ENCODE data around the gene LRPAP1. TPM values are rescaled to one million over a fixed set of nuclear protein-coding genes. Genes with fewer than 3 reads are reported as not detected.

LRPAP1 gene
- total and polyA plus RNA-seq, 2 experiments from 2014 or later = 63.0 to 82.5 TPM

- TF ChIP-seq REST (IDR thresholded peaks at IDR 0.05; ENCODE audit: unreplicated experiment) (no peak), CTCF (conservative IDR thresholded peaks at IDR 0.05; ENCODE audit: low read depth in 2 of 2) (no peak), ZNF114 (CRISPR knock-in tag; IDR thresholded peaks at IDR 0.05) (no peak), EZH2 (IDR thresholded peaks at IDR 0.05; ENCODE audit: low read depth, unreplicated experiment) (no peak)
Measured at GRCh38 chr4:3484057-3484973, 47.9 kb downstream of the LRPAP1 start (continued).

- H3K27me3 Mint-ChIP-seq (ENCODE audit: insufficient read depth, low read depth, poor library complexity) = peaks cover 67% of the 10 kb centered on the region
- no peak overlapping the region for H3K4me2 ChIP-seq
- no peak overlapping the region for H3K27ac ChIP-seq (ENCODE audit: low read depth)
- no peak overlapping the region for H3K4me3 ChIP-seq
- no peaks in the 10 kb centered on the region for H3K79me2 ChIP-seq (replicated peaks; ENCODE audit: insufficient read depth)
- DNase-seq (ENCODE audit: low spot score) = no peak
- peaks cover 89% of the 10 kb centered on the region for H3K27me3 ChIP-seq (ENCODE audit: insufficient read depth)
- no peak overlapping the region for H3K4me3 Mint-ChIP-seq
- TF ChIP-seq CREB1 (CRISPR knock-in tag; IDR thresholded peaks at IDR 0.05; ENCODE audit: low read depth) (no peak), ZNF462 (CRISPR knock-in tag; IDR thresholded peaks at IDR 0.05) (no peak), STAT1 (IDR thresholded peaks at IDR 0.05; ENCODE audit: unreplicated experiment) (no peak), CTCF (conservative IDR thresholded peaks at IDR 0.05; ENCODE audit: low read depth in 2 of 2) (no peak), JUNB (IDR thresholded peaks at IDR 0.05; ENCODE audit: unreplicated experiment) (no peak)
- peaks cover 21% of the 10 kb centered on the region for H3K4me1 ChIP-seq (ENCODE audit: insufficient read depth)
- H3K27ac Mint-ChIP-seq = no peak overlapping the region
- ATAC-seq = no peak
- H4K20me1 ChIP-seq (replicated peaks; ENCODE audit: insufficient read depth) = no peaks in the 10 kb centered on the region; the same call in 1 of the 2 replicates
- no peaks in the 10 kb centered on the region for H3K9me2 ChIP-seq (ENCODE audit: insufficient read depth)
- no peaks in the 10 kb centered on the region for H3K36me3 ChIP-seq (ENCODE audit: insufficient read depth)
- H3K9me3 Mint-ChIP-seq = no peaks in the 10 kb centered on the region
- H2AFZ ChIP-seq = no peak overlapping the region
- peaks cover 20% of the 10 kb centered on the region for H3K4me1 Mint-ChIP-seq
- peaks cover 4% of the 10 kb centered on the region; the same call in 1 of the 2 replicates for H3F3A ChIP-seq (replicated peaks; ENCODE audit: low read depth)
- no peaks in the 10 kb centered on the region for H3K36me3 Mint-ChIP-seq (ENCODE audit: low read depth)
Measured at GRCh38 chr4:3483471-3483921, 48.7 kb downstream of the LRPAP1 start.
